ENCODE measurements around the gene SLC2A8.

GRCh38 chr9:127404631-127405030 lies 7.7 kb downstream of the SLC2A8 start:
- TF ChIP-seq POLR2A (IDR thresholded peaks at IDR 0.05; ENCODE audit: low read depth, low read length): no peak
- TF ChIP-seq POLR2AphosphoS5 (IDR thresholded peaks at IDR 0.05; ENCODE audit: low read depth, low read length): no peak

Data from GM12892 (cell line).